NCI-H82 (cell line): ENCODE data around the gene ENGASE.

Source experiments
- DNase-seq: peaks from one replicate; lab custom pipeline; 2025; lab: John Stamatoyannopoulos, UW

ENGASE gene

GRCh38 chr17:79080761-79081290 is 6.2 kb downstream of the ENGASE start:
- no peak for DNase-seq

GRCh38 chr17:79081571-79082276 is 7.1 kb downstream of the ENGASE start:
- no peak for DNase-seq

- DNase-seq = peak; percentile 86
Measured at GRCh38 chr17:79082311-79083190, 7.9 kb downstream of the ENGASE start.

GRCh38 chr17:79083191-79083971 is 8.8 kb downstream of the ENGASE start:
- DNase-seq = no peak

GRCh38 chr17:79084291-79085153 is 9.9 kb downstream of the ENGASE start:
- no peak for DNase-seq

- DNase-seq = no peak
Measured at GRCh38 chr17:79085154-79085920, 10.7 kb downstream of the ENGASE start.

- DNase-seq = no peak
Measured at GRCh38 chr17:79085921-79086551, 11.4 kb downstream of the ENGASE start.

GRCh38 chr17:79086609-79087427 is 12.2 kb downstream of the ENGASE start:
- DNase-seq = no peak

GRCh38 chr17:79087428-79088143 is 13.0 kb downstream of the ENGASE start:
- peak; percentile 84 for DNase-seq

GRCh38 chr17:79088247-79088996 is 13.8 kb downstream of the ENGASE start:
- no peak for DNase-seq

GRCh38 chr17:79088997-79089328 is 14.3 kb downstream of the ENGASE start:
- DNase-seq = no peak

GRCh38 chr17:79089720-79090442 is 15.3 kb downstream of the ENGASE start:
- DNase-seq = no peak

- DNase-seq = no peak
Measured at GRCh38 chr17:79090443-79091225, 16.0 kb downstream of the ENGASE start.

GRCh38 chr17:79091226-79091670 is 16.6 kb downstream of the ENGASE start:
- DNase-seq = no peak

GRCh38 chr17:79092567-79092966 is 17.9 kb downstream of the ENGASE start:
- no peak for DNase-seq

GRCh38 chr17:79093270-79093669 is 18.6 kb downstream of the ENGASE start:
- no peak for DNase-seq
